Nucleus accumbens (tissue), 56 donors: ENCODE measurements around the gene LPP.
A peak's percentile ranks its signal among the peaks of the same experiment; 100 is the strongest.

Experiments
- DNase-seq, 56 donors: peaks; one replicate each; lab custom pipeline; 2025; lab: John Stamatoyannopoulos, UW

LPP gene

GRCh38 chr3:188788621-188789081, 634.7 kb downstream of the LPP start:
- DNase-seq = no peak

GRCh38 chr3:188789251-188789650, 635.3 kb downstream of the LPP start:
- no peak for DNase-seq

DNA sequence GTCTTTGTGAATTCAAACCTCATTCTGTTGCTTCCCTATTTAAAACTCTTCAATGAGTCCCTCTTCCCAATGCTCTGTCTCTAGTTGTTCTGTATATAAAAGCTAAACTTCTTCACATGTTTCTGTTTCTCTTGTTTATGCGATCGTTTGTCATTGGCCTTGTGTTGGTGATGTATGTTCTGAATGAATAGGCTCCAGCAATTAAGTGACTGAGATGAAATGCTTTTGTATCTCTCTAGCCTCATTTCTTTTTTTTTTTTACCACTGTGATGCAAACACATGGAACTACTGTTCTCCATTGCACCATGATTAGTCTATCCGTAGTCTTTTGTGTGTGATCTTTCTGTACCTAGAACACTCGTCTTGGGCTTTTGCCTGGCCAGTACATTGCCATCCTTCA, 637.4 kb downstream of the LPP start:
- DNase-seq = no peak

DNA sequence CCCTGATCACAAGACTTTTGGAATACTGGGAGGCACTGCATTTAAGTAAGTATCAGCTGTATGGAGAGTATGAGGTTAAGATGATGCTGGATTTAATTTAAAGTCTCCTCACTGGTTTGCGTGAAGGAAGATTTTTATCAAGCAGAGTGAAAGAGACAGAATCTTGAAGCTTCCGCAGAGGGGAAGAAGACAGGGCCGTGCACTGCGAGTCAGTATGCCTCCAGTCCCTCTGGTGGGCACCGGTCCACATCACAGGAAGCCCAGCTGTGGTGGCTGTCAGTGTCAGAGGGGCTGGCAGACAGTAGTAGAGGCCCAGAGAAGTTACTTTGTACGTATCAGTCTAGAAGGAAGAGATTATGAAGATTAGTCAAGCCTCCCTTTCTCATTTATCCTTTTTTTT, 638.8 kb downstream of the LPP start:
- peak in 37 of 56 donors; percentile 5 to 66 (median 21) for DNase-seq

DNA sequence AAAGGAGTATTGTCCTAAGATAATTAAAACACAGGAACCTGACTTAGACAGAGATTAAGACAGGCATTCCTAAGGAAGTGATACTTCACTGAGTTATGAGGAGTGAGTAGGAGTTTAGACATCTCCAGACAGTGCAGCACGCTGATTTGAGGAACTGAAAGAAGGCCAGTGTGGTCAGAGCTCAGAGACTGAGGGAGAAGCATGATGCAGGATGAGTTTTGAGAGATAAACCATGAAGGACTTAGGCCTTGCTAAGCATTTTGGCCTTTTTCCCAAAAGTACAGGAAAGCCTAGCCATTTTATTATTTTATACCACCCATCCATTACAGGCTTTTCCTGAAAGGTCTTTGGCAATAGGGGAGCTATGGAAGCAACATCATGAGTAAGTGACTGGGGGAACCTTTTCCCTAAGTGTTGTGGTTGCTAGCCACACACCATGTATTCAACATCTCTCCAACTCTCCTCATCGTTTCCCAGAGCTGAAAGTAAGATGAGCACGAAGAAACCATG, 642.2 kb downstream of the LPP start:
- peak in 5 of 56 donors; percentile 4 to 27 (median 4) for DNase-seq

GRCh38 chr3:188797045-188797444, 643.1 kb downstream of the LPP start:
- DNase-seq = no peak

- DNase-seq = no peak
Observed at GRCh38 chr3:188798556-188799145, 644.7 kb downstream of the LPP start.

DNA sequence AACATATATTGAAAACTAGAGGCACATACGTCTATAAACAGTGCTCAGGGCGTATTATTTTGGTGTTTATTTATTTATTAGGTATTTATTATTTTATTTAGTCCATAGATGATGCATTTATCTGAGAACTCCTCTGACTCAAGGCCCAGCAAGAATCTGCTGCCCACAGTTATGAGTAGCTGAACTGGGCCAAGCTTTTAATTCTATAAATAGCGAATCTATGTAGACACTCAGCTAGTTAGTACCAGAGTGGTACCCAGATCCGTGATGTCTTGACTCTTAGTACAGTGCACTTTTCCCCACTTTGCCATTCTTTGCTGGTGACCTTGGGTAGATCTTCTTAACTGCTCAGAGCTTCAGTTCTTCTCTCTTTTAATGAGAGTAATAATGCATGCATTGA, 647.4 kb downstream of the LPP start:
- DNase-seq = no peak

GRCh38 chr3:188802645-188803044, 648.7 kb downstream of the LPP start:
- no peak for DNase-seq

DNA sequence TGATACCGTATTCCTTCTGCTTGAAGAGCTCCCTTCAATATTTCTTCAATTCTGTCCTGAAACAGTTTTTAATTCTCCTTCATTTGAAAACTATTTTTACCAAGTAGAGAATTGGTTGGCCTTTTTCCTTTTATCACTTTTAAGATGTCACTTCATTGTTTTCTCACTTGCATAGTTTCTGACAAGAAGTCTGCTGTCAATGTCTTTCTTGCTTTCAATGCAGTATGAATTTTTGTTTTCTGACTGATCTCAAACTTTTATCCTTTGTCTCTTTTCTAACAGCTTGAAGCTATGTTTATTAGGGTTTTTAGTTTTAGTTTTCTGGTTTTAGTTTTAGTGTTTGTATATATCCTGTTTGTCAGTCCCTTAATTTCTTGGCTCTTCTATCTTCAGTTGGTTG, 653.0 kb downstream of the LPP start:
- no peak for DNase-seq

DNA sequence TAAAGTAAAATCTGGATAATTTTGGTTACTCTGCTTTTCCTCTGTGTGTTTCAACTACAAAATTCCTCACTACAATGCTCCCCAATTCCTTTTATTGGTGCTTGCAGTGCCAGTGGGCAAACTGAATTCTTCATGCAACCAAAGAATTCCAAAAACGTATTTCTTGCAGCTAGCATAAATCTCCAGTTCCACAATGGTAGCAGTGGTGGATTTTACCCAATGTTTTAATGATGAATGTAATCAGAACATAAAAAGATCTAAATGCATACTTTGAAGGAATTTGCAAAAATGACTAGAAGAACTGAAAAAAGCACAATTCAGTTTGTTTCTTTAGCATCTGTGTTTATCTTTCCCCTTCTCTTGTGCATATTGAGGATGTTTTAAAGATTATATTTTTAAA, 658.2 kb downstream of the LPP start:
- DNase-seq = no peak

DNA sequence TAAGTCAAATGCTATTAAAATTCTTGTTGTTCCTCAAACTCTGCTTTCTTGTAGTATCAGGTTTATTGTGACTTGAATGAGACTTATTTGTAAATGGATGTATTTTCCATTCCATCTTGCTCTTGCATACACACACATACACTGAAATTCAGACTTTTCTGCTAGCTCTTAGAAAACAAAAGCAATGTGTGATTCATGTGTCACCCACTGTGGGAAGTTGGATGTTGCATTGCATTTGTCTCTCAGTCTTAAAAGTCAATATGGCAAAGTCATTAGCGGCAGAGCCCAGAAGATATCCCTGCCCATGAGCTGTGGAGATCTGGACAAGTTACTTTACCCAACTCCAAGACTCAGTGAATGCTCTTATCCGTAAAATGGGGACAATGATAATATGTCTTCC, 660.6 kb downstream of the LPP start:
- DNase-seq = no peak

- DNase-seq = no peak
Observed at GRCh38 chr3:188817103-188817934, 663.4 kb downstream of the LPP start.

GRCh38 chr3:188817935-188818269, 663.9 kb downstream of the LPP start:
- no peak for DNase-seq

- no peak for DNase-seq
Observed at GRCh38 chr3:188818282-188818681, 664.3 kb downstream of the LPP start.

GRCh38 chr3:188819939-188820338, 666.0 kb downstream of the LPP start:
- DNase-seq = no peak

- no peak for DNase-seq
Observed at GRCh38 chr3:188822004-188822403, 668.0 kb downstream of the LPP start.

DNA sequence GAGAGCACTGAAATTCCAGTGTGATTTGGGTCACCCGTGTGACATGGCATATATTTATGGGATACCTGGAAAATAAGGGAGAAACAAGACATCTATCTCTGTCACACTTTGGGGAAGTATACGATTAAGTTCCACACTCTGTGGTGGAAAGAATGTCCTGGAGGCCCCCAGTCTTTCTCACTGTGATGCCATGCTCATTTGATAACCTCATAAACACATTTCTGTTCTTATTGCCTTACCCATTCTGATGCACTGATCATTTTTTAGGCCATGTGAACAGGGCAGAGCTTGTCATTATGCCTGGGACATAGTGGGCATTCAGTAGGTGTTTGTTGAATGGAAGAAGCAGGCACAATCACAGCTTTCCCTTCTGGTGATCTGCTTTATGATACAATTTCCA, 668.5 kb downstream of the LPP start:
- no peak for DNase-seq

DNA sequence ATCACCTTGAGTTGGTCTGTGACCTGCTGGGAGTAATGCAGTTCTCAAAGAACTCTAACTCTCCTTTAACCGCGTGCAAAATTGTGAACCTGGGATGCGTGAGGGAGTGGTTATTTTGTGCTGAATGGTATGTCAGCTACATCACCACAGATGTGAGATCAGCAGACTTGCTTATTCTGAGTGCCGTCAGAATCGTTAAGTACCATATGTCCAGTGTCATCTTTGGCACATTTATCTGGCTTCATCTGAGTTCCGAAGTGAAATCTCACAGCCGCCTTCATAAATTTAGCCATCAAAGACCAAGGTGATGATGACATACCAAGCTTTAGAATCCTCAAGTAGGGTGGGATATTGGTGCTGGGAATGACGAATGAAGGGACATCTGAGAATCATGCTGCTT, 670.6 kb downstream of the LPP start:
- DNase-seq = no peak

GRCh38 chr3:188825901-188826300, 671.9 kb downstream of the LPP start:
- no peak for DNase-seq

GRCh38 chr3:188826574-188826973, 672.6 kb downstream of the LPP start:
- no peak for DNase-seq

GRCh38 chr3:188827103-188827502, 673.1 kb downstream of the LPP start:
- no peak for DNase-seq
